Right ventricle myocardium inferior (tissue), 1 donor: Measurements from ENCODE around the gene EHBP1L1. TPM values are rescaled to one million over a fixed set of nuclear protein-coding genes. Genes with fewer than 3 reads are reported as not detected.

Source experiments
- ATAC-seq: fragments of 200-7000 bp; cut with Tn5 transposase; one replicate; pipeline ENCODE4 v1.9.1; 2020; ENCODE audit warnings: mild to moderate bottlenecking, moderate library complexity
- DNase-seq: peaks from one replicate; pipeline ENCODE4 v3.0.0; 2021; ENCODE audit errors: missing footprints
- intact Hi-C: fragments of 100-400 bp; cut with DNase I; formaldehyde crosslinking; loops from one replicate; pipeline ENCODE4 v1.11.0; 2022
- total RNA-seq: library from RNA; stranded (reverse); fragmentation: NEBNext Ultra II Directional; extraction: Animal tissue kit (Norgen Biotek cat#: 25700); gene quantifications from one replicate; pipeline ENCODE4 v1.2.1, GENCODE V29; 2021
- donor health status: DM: no; HTN: yes; CAD: no; lungs with severe emphysema.

Gene EHBP1L1
- total RNA-seq, 1 donor from 2014 or later, result 61.0 TPM

DNA sequence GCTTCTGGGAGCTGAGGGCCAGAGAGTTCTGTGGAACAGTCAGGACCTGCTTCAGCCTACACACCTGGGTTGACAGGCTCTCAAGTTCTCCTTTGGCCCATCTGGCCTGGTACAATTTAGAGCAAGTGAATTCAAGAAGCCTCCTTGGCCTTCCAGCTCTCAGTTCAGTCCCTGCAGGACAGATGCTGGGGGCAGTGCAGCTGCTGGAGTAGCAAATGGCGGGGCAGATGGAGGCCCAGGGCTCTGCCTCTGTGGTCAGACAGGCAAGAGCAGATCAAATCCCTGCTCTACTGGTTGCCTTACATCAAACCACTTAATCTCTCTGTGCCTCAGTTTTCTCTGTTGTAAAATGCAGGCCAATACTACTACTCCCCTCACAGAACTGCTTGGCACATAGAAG, 28.4 kb downstream of the EHBP1L1 start:
- DNase-seq (peak; percentile 50), ATAC-seq (no peak)
- intact Hi-C loops, result no loop called here

DNA sequence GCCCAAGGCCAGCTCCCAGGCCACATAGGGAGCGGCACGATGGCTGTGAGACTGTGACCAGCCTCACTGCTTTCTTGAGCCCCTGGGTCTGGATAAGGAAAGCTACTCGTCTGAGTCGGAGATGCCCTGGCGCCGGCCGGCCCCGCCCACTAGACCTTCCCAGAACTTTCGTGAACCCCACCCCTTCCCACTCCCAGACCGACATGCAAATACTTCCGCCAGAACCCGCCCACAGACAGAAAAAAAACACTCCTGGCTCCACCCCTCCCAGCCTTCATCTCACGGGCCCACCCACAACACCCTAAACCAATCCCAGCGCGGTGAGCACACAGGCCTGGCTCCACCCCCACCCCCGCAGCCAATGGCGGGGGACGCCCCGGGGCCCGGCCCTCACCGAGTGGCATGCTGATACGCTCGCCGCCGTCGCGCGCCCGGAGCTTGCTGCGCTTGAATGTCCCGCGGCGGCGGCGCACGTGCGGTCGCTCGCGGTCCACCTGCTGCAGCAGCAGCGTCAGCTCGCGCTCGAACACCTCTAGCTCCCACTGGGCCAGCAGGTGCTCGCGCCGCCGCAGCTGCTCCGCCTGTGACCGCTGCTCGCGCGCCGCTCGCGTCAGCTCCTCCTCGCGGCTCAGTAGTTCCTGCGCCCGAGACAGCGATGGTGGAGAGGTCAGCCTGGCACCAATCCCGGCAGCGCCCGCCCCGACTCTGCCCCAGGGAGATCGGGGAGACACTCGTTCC, 31.2 kb downstream of the EHBP1L1 start:
- DNase-seq (peak; percentile 95), ATAC-seq (peak; percentile 98)
- intact Hi-C loops, result no loop called here

DNA sequence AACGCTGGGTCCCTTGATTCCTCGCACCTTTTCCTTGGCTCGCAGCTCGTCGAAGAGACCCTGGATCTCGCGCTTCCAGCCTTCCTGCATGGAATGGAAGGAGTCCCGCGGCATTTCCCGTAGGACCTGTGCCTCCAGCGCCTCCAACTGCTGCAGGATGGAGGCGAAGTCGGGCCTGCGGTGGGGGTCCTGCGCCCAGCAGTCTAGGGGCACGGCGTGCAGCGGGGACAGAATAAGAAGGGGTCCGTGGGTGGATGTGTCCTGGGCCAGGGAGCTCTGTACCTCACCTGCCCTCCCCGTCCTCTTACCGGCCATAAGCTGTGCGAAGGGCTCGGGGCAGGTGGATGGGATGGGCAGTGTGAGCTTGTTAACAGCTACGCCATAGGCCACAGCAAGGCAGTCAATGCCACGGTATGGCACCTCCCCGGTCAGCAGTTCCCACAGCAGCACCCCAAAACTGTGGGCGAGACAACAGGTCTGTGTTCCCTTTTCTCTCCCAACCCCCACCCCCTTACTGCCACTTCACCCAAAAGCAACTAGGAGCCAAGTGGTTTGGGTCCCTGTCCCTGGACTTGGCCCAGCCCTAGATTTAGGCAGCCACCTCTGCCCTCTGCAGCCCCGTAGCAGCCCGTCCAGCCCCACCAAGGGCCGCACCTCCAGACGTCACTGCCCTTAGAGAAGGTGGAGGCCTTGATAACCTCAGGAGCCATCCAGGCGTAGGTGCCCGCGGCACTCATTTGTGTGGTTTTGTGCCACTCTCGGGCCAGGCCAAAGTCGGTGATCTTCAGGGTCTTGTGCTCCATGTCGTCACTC, 32.0 kb downstream of the EHBP1L1 start:
- intact Hi-C loops, result no loop called here

DNA sequence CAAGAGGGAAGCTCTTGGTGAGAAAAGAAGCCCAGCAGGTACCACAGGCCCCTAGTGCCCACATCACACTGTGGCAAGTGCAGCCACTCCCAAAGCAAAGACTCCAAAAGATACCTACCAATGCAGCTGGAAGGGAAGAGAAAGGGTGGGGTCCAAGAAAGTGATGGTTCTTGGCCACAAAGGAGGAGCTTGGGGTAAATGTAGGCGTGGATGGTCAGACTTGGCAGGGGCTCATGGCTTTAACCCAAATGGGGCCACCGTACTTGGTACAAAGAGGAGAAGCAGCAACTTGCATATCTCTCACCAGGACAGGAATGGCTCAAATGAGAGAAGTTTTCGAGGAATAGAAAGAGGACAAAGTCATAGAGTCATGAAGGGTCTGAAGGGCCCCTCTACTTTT, 33.4 kb downstream of the EHBP1L1 start:
- intact Hi-C loops, result no loop called here
- DNase-seq (no peak), ATAC-seq (no peak)

More for the DNA sequence above, 32.0 kb downstream of the EHBP1L1 start:
- DNase-seq, result no peak
- ATAC-seq, result no peak

DNA sequence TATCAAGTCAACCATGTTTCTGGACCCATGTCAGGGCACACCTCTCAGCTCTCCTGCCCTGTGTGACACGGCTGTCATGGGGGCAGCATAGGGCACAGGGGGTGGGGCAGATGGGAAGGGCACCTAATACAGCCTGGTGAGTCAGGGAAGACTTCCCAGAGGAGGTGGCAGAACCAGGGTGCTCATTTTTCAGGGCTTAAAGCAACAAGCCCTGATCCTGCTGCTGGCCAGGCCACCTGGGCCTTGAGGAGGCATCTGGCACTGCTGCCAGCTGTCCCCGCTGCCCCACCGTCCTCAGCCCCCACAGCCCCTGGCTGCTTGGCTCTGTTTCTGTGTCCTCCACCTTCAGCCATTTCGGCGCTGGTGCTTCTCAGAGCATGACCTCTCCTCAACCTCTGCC, 33.8 kb downstream of the EHBP1L1 start:
- intact Hi-C loops, result no loop called here
- DNase-seq, result no peak
- no peak for ATAC-seq

DNA sequence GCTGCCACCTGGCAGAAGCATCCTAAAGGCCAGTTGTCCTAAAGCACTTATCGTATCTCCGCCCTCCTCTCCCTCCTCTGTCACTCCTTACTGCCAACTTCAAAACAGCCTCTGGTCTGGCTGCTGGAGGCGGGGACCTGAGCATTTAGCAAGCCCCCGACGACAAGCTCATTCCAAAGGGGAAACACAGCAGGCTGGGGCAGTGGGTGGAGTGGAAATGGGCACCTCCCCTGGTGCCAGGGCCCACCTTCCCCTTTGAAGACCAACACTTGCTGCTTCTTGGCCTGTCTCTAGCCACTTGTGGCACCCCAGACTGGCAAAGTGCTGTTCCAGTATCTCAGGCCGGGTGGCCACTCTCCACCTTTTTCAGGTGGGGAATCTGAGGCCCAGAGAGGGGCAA, 34.6 kb downstream of the EHBP1L1 start:
- ATAC-seq (no peak), DNase-seq (no peak)
- intact Hi-C loops, result no loop called here

DNA sequence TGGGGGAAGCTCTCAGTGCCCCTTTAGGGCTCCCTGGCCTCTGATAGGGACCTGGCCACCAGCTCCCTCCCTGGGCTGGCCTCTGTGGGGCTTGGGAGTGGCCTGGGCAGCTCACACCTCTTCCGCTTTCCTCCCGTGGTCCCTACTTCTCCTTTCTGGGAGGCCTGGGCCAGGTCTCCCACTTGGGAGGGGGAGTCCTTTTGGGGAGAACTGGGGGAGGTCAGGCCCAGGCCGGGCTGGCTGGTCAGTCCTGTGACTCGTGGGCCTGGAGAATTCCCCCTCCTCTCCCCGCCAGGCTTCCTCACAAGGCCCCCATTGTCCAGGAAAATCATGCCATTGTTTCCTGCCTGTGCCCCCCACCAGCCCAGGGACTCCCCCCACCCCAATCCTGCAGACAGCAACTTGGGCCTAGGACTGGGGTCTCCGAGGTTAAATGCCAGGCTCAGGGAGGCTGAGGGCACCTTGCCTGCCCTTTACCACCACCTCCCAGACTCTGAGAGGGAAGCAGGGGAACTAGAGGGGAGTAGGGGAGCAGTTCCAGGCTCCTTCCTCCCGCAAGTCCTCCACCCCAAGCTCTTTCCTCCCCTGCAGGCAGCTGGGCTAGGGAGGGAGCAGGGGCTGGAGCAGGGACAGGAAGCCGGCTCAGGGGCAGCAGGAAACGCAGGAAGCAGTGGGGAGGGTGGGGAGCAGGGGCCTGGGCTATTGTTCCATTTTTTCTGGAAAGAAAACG, 35.3 kb downstream of the EHBP1L1 start:
- intact Hi-C loops, result no loop called here
- peak; percentile 88 for DNase-seq
- no peak for ATAC-seq

DNA sequence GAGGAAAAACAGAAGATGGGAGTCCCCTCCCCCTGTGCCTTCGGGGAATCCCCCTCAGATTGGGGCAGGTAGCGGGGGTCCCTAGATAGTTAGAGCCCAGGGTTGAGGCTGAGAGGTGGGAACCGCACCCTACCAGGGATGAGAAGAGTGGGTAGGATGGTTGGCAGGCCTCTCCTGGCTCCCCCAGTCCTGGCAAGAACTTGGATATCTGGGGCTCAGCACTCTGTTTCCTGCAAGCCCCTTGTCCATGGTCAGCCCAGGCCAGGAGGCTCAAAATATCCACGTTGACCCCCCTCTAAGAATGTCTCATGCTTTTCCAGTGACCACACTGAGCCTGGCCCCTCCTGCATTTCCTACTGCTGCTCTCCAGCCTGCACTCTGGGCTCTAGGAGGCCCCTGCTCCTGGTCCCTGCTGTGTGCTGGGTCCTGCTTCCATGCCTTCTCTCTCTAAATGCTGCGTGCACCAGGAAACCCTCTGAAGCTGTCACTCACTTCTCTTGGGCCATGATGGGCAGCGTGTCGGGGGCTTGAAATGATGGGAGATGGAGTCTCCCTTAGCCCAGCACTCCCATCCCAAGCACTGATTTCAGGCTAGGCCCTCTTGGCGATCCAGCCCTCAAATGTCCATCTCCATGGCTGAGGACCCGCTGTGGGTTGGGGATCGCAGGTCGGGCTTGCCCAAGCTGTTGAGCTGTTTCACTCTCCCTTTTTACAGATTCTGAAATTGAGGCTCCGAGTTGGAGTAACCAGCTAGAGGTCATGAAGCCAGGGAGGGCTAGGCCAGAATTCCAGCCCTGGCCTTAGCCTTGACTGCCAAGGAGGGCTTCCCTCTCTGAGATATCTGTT, 36.1 kb downstream of the EHBP1L1 start:
- no peak for DNase-seq
- intact Hi-C loops, result no loop called here
- ATAC-seq, result no peak

DNA sequence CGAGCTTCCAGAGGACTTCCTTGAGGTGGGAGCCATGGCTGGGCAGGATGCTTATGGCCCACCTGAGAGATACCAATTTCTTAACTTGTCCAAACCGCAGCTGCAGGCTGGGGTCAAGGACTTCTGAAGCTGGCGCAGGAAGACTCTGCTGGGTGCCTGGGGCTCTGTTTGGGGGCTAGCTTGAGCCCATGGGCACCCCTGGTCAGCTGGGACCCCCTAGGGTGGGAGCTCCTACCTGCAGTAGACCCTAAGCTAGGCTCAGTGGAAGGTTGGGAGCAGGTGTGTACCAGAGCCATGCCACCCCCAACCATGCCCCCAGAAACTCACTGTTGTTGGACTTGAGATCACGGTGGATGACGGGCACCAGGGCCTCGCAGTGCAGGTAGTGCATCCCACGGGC, 36.8 kb downstream of the EHBP1L1 start:
- DNase-seq, result no peak
- ATAC-seq, result no peak
- intact Hi-C loops, result no loop called here

DNA sequence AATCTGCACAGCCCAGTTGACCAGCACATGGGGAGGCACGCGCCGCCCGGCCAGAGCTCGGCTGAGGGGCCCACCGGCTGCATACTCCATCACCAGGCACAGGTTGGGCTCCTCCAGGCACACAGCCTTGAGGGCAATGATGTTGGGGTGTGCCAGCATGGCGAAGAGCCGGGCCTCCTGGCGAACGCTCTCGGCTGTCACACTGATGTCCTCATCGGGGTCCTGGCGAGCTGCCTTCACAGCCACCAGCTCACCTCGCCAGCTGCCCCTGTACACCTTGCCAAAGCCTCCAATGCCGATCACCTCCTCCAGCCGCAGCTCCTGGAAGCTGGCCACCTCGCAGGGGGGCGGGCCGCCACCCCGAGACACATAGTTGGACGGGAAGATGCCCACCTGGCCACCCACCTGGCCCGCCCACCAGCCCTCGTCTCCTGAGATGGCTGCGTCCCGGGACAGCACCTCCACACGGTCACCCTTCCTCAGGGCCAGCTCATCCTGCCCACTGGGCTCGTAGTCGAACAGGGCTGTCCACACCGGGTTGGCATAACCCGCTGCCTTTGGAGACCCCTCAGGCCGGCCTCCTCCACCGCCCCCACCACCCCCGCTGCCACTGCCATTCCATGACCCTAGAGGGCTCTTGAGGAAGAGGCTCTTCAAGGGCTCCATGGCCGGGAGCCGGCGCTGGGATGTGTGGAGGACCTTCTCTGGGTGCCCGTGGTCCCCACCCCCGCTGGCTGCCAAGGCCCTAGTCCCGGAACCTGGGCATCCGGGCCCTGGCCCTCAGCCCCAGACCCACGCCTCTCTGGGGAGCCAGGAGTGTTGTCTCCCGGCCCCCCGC, 37.5 kb downstream of the EHBP1L1 start:
- DNase-seq, result no peak
- ATAC-seq, result no peak
- intact Hi-C loops, result no loop called here

DNA sequence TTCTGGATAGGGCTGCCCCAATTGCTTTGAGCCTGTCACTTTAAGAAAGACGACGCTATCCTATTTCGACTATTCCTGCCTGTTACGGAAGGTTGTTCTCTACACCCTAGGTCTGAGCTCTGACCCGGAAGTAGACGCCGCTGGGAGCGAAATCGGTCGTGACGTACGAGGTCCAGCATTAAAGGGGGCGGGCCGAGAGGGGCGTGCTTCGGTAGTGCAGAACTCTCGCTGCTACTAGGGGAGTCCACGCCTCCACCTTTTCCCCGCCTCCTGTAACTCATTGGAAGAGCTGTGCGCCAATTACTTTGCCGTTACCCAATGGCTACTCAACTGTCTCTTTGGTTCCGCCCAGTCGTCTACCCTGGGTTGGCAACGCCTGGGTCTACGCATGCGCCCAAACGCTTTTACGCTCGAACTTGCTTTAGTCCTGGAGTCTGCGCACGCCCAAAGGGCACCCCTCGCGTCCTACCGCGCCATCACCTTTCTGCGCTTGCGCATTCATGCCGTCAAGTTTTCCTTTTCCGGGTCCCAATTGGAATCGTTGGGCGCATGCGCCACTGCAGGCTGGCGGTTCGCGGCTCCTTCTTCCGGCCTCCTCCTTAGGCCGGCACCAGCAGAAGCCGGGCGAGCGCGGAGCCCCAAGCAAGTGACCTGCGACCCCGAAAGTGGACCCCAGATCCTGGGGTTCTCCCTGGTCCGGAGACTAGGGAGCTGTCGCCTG, 39.5 kb downstream of the EHBP1L1 start, which contains the start of gene PCNX3:
PCNX3 (plus strand) TSS at position 548 of the 721 bp plus-strand sequence. CDS start 536 bp downstream, outside the sequence.
- intact Hi-C loops, result loop anchor here (2.0 kb wide), 3 partner anchors 37 to 75 kb away; partner anchors contain the start of gene RELA
- DNase-seq, result peak; percentile 100
- peak; percentile 91 for ATAC-seq

DNA sequence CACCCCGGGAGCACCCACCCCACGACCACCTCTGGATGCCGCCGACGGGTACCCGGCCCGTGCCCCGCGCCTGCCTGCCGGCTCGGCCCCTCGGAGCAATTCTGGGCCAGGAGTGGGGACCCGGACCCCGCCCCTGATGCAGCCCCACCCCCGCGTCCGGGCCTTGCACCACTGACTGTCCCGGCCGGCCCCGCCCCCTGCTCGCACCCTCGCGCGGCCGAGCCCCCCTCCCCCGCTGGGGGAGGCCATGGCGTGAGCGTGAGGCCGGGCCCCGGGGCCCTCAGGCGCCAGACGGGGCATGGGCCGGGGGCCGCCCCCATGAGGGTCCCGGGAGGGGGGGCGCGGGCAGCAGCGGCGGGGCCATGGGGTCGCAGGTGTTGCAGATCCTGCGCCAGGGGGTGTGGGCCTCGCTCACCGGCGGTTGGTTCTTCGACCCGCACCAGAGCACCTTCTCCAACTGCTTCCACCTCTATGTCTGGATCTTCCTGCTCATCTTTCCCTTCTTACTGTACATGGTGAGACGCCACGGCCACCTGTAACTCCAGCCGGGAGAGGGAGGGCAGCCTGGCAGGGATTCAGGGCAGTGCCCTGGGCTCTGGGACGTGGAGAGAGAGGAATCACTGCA, 40.2 kb downstream of the EHBP1L1 start:
- ATAC-seq (no peak), DNase-seq (peak; percentile 86)
- intact Hi-C loops, result loop anchor here (2.0 kb wide), 3 partner anchors 37 to 75 kb away; partner anchors contain the start of gene RELA

DNA sequence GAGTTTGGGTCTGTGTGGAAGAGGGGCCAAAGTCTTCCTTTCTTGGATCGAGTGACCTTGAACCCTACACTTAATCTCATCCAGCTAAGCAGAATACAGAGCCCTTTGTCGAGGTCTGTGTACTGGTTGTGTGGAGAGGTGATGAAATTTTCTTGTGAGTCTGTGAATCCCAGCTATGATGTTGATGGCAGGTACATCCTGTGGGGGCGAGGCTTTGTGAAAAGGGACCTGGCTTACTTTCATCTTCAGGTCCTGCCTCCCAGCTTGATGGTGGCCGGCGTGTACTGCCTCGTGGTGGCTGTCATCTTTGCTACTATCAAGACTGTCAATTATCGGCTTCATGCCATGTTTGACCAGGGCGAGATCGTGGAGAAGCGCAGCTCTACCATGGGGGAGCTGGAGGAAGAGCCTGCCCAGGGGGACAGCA, 40.7 kb downstream of the EHBP1L1 start:
- ATAC-seq, result no peak
- DNase-seq, result no peak
- intact Hi-C loops, result no loop called here

DNA sequence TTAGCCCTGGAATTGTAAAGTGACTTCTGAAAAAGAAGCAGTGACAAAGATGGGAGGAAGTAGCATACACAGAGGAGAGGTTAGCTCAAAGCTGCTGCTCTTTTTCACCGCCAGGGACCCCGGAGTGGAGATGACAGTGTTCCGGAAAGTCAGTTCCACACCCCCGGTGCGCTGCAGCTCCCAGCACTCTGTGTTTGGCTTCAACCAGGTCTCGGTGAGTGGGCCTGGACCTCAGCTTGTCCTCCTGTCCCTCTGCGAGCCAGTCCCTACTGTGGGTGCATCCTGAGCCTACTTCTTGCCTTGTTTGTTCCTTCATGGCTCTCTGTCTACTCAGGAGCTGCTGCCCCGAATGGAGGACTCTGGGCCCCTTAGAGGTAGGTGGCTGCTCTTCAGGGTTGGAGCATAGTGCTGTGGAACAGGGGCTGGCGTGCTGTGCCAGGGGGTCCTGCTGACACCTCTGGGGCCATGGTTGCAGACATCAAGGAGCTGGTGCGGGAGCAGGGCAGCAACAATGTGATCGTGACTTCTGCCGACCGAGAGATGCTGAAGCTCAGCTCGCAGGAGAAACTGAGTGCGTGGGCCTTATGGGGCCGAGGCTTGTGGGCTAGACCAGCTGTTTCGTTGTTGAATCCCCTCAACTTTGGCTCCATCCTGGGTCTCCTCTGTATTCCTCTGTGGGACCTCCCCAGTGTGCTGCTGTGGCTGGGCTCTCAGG, 41.4 kb downstream of the EHBP1L1 start:
- intact Hi-C loops, result no loop called here
- ATAC-seq (no peak), DNase-seq (no peak)

DNA sequence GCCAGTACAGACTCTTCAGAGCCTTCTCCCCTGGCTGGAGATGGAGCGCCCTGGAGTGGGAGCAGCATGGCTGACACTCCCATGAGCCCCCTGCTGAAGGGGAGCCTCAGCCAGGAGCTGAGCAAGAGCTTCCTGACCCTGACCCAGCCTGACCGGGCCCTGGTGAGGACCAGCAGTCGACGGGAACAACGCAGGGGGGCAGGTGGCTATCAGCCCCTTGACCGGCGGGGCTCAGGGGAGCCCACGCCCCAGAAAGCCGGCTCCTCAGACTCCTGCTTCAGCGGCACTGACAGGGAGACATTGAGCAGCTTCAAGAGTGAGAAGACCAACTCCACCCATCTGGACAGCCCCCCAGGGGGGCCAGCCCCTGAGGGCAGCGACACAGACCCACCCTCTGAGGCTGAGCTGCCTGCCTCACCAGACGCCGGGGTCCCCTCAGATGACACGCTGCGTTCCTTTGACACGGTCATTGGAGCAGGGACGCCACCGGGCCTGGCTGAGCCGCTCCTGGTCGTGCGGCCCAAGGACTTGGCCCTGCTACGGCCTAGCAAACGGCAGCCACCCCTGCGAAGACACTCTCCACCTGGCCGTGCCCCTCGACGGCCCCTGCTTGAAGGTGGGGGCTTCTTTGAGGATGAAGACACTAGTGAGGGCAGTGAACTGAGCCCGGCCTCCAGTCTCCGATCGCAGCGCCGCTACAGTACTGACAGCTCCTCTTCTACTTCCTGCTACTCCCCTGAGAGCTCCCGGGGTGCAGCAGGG, 42.3 kb downstream of the EHBP1L1 start:
- DNase-seq (no peak), ATAC-seq (no peak)
- intact Hi-C loops, result no loop called here
